Measurements from ENCODE around the gene CCDC85A. TPM values are rescaled to one million over a fixed set of nuclear protein-coding genes. Genes with fewer than 3 reads are reported as not detected.

Gene CCDC85A
- total and polyA plus RNA-seq, 2 of the 8 experiments (the other 6 are each of a cell fraction or from before 2014, with no cell fraction given): 0.20 TPM; not detected in 1

DNA sequence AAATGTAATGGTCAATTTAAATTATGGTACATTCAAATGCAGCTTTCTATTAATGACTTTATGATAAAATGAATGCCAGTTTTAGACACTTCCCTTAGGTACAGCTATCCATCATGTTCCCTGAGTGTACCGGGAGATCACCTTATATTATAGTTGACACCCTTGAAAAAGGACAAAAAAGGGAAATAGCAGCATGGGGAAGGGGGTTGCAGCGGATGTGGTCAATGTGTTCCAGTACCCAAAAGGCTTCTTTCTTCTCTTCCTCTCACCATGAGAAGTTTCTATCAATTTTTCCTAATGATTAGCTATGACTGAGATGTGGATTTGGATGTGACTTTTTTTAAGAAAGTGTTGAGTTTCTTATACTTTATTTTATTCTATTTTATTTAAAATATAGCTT, 154.4 kb downstream of the CCDC85A start (continued):
- TF ChIP-seq, protein P1, sequence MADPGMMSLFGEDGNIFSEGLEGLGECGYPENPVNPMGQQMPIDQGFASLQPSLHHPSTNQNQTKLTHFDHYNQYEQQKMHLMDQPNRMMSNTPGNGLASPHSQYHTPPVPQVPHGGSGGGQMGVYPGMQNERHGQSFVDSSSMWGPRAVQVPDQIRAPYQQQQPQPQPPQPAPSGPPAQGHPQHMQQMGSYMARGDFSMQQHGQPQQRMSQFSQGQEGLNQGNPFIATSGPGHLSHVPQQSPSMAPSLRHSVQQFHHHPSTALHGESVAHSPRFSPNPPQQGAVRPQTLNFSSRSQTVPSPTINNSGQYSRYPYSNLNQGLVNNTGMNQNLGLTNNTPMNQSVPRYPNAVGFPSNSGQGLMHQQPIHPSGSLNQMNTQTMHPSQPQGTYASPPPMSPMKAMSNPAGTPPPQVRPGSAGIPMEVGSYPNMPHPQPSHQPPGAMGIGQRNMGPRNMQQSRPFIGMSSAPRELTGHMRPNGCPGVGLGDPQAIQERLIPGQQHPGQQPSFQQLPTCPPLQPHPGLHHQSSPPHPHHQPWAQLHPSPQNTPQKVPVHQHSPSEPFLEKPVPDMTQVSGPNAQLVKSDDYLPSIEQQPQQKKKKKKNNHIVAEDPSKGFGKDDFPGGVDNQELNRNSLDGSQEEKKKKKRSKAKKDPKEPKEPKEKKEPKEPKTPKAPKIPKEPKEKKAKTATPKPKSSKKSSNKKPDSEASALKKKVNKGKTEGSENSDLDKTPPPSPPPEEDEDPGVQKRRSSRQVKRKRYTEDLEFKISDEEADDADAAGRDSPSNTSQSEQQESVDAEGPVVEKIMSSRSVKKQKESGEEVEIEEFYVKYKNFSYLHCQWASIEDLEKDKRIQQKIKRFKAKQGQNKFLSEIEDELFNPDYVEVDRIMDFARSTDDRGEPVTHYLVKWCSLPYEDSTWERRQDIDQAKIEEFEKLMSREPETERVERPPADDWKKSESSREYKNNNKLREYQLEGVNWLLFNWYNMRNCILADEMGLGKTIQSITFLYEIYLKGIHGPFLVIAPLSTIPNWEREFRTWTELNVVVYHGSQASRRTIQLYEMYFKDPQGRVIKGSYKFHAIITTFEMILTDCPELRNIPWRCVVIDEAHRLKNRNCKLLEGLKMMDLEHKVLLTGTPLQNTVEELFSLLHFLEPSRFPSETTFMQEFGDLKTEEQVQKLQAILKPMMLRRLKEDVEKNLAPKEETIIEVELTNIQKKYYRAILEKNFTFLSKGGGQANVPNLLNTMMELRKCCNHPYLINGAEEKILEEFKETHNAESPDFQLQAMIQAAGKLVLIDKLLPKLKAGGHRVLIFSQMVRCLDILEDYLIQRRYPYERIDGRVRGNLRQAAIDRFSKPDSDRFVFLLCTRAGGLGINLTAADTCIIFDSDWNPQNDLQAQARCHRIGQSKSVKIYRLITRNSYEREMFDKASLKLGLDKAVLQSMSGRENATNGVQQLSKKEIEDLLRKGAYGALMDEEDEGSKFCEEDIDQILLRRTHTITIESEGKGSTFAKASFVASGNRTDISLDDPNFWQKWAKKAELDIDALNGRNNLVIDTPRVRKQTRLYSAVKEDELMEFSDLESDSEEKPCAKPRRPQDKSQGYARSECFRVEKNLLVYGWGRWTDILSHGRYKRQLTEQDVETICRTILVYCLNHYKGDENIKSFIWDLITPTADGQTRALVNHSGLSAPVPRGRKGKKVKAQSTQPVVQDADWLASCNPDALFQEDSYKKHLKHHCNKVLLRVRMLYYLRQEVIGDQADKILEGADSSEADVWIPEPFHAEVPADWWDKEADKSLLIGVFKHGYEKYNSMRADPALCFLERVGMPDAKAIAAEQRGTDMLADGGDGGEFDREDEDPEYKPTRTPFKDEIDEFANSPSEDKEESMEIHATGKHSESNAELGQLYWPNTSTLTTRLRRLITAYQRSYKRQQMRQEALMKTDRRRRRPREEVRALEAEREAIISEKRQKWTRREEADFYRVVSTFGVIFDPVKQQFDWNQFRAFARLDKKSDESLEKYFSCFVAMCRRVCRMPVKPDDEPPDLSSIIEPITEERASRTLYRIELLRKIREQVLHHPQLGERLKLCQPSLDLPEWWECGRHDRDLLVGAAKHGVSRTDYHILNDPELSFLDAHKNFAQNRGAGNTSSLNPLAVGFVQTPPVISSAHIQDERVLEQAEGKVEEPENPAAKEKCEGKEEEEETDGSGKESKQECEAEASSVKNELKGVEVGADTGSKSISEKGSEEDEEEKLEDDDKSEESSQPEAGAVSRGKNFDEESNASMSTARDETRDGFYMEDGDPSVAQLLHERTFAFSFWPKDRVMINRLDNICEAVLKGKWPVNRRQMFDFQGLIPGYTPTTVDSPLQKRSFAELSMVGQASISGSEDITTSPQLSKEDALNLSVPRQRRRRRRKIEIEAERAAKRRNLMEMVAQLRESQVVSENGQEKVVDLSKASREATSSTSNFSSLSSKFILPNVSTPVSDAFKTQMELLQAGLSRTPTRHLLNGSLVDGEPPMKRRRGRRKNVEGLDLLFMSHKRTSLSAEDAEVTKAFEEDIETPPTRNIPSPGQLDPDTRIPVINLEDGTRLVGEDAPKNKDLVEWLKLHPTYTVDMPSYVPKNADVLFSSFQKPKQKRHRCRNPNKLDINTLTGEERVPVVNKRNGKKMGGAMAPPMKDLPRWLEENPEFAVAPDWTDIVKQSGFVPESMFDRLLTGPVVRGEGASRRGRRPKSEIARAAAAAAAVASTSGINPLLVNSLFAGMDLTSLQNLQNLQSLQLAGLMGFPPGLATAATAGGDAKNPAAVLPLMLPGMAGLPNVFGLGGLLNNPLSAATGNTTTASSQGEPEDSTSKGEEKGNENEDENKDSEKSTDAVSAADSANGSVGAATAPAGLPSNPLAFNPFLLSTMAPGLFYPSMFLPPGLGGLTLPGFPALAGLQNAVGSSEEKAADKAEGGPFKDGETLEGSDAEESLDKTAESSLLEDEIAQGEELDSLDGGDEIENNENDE (IDR thresholded peaks at IDR 0.05; ENCODE audit: insufficient replicate concordance, low read length): no peak

Data from H1 (cell line).